Smooth muscle cell (in vitro differentiated cells): ENCODE results near the gene PIK3IP1. TPM values are rescaled to one million over a fixed set of nuclear protein-coding genes. Genes with fewer than 3 reads are reported as not detected.

Source experiments
- DNase-seq: peaks from one replicate; lab custom pipeline; 2025; ENCODE audit not compliant: unreplicated experiment; lab: John Stamatoyannopoulos, UW
- H2AFZ ChIP-seq: fragments of 200-600 bp; sonication (generic); 2 replicates; pipeline ENCODE4 v1.6.0; 2016; ENCODE audit warnings: antibody characterized with exemption, low read depth, mild to moderate bottlenecking
- H3F3A ChIP-seq: fragments of 200-600 bp; sonication (generic); 2 replicates; pipeline ENCODE4 v1.6.0; 2017; ENCODE audit warnings: antibody characterized with exemption, low read depth
- H3K27ac ChIP-seq: fragments of 200-600 bp; sonication (generic); 2 replicates; pipeline ENCODE4 v1.5.1; 2016; ENCODE audit warnings: low read depth, mild to moderate bottlenecking
- H3K27me3 ChIP-seq: fragments of 200-600 bp; sonication (generic); 2 replicates; pipeline ENCODE4 v1.6.1; 2016; ENCODE audit warnings: low read depth, mild to moderate bottlenecking
- H3K36me3 ChIP-seq: fragments of 200-600 bp; sonication (generic); 2 replicates; pipeline ENCODE4 v1.5.1; 2016; ENCODE audit warnings: low read depth
- H3K4me1 ChIP-seq: fragments of 200-600 bp; sonication (generic); 2 replicates; pipeline ENCODE4 v1.5.1; 2016; ENCODE audit warnings: low read depth
- H3K4me2 ChIP-seq: fragments of 200-600 bp; sonication (generic); 2 replicates; pipeline ENCODE4 v1.6.0; 2016; ENCODE audit warnings: mild to moderate bottlenecking
- H3K4me3 ChIP-seq: fragments of 200-600 bp; sonication (generic); 2 replicates; pipeline ENCODE4 v1.5.1; 2016; ENCODE audit warnings: mild to moderate bottlenecking
- H3K79me2 ChIP-seq: fragments of 200-600 bp; sonication (generic); 2 replicates; pipeline ENCODE4 v1.6.0; 2016; ENCODE audit warnings: low read depth, mild to moderate bottlenecking
- H3K9ac ChIP-seq: fragments of 200-600 bp; sonication (generic); 2 replicates; pipeline ENCODE4 v1.6.0; 2016; ENCODE audit warnings: low read depth
- H3K9me3 ChIP-seq: fragments of 200-600 bp; sonication (generic); replicated peaks from 2 replicates; pipeline ENCODE4 v1.5.1; 2016; ENCODE audit warnings: low read depth
- H4K20me1 ChIP-seq: fragments of 200-600 bp; sonication (generic); 2 replicates; pipeline ENCODE4 v1.6.0; 2016; ENCODE audit warnings: low read depth
- WGBS: methylation state at CpG from one replicate; pipeline ENCODE4 v1.1.7; 2016; ENCODE audit warnings: low lambda C conversion rate; 5-methylcytosine and 5-hydroxymethylcytosine counted together
- polyA plus RNA-seq: library from polyadenylated mRNA; unstranded; fragments of >200 nt; fragmentation: Nextera tagmentation; extraction: Ambion mirVana; gene quantifications from 2 replicates; pipeline ENCODE4 v1.2.1, GENCODE V29; 2016
- total RNA-seq: library from RNA; depleted of rRNA; stranded (reverse); fragments of >200 nt; gene quantifications from 2 replicates; pipeline ENCODE4 v1.2.3, GENCODE V29; 2014
- TF ChIP-seq, protein P1 (sequence below): fragments of 200-600 bp; sonication (generic); IDR thresholded peaks from 2 replicates; pipeline ENCODE4 v1.5.1; 2017; ENCODE audit warnings: borderline replicate concordance, mild to moderate bottlenecking, antibody characterized with exemption; ENCODE audit not compliant: insufficient read depth, poor library complexity, severe bottlenecking

Gene PIK3IP1
- total and polyA plus RNA-seq, 2 experiments from 2014 or later: 16.9 to 20.2 TPM

DNA sequence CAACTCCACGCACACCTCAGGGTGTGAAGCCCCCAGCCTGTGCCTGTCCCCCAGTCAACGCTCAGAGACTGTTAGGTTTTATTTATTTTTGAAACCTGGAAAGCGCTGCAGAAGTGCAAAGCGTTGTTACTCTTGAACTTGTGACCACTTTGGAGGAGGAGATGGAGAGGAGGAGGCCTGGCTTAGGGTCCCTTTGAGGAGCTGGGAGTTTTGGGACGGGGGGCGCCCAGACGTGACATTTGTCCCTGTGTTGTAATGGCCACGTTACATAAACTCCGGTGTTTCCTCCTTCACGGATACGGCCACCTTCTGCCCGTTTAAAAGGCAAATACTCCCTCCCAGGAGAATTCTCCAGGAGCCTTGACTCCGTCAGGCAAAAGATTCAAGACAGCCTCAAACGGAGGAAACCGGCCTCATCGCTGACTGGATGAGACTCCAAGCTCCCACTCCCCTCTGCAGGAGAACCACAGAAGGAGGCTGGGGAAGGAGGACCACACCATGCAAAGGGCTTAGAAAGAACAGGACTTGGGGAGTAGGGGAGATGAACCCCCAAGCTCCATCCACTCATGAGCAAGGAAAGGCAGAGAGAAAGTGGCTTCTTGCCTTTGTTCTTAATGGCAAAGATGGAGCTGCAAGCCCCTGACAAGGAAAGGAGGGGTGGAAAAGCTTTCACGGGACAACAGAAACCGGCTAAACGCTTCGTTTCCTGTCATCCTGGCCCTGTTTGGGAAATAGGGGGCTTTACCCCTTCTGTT, 630 bp downstream of the PIK3IP1 start:
- Histone ChIP-seq H3K4me3 (peak overlapping the region; percentile 55), H3K27me3 (no peaks in the 10 kb centered on the region), H3K4me2 (peak overlapping the region; percentile 88), H3F3A (no peaks in the 10 kb centered on the region), H2AFZ (peak overlapping the region; percentile 55), H3K9me3 (no peaks in the 10 kb centered on the region), H3K27ac (peak overlapping the region; percentile 79), H4K20me1 (no peaks in the 10 kb centered on the region), H3K9ac (peak overlapping the region; percentile 80), H3K36me3 (no peaks in the 10 kb centered on the region), H3K4me1 (peaks cover 3% of the 10 kb centered on the region), H3K79me2 (no peaks in the 10 kb centered on the region)
- WGBS: 11% methylated on average over 20 of the region's 20 CpGs
- TF ChIP-seq, protein P1, sequence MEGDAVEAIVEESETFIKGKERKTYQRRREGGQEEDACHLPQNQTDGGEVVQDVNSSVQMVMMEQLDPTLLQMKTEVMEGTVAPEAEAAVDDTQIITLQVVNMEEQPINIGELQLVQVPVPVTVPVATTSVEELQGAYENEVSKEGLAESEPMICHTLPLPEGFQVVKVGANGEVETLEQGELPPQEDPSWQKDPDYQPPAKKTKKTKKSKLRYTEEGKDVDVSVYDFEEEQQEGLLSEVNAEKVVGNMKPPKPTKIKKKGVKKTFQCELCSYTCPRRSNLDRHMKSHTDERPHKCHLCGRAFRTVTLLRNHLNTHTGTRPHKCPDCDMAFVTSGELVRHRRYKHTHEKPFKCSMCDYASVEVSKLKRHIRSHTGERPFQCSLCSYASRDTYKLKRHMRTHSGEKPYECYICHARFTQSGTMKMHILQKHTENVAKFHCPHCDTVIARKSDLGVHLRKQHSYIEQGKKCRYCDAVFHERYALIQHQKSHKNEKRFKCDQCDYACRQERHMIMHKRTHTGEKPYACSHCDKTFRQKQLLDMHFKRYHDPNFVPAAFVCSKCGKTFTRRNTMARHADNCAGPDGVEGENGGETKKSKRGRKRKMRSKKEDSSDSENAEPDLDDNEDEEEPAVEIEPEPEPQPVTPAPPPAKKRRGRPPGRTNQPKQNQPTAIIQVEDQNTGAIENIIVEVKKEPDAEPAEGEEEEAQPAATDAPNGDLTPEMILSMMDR: no peak
- DNase-seq: no peak

DNA sequence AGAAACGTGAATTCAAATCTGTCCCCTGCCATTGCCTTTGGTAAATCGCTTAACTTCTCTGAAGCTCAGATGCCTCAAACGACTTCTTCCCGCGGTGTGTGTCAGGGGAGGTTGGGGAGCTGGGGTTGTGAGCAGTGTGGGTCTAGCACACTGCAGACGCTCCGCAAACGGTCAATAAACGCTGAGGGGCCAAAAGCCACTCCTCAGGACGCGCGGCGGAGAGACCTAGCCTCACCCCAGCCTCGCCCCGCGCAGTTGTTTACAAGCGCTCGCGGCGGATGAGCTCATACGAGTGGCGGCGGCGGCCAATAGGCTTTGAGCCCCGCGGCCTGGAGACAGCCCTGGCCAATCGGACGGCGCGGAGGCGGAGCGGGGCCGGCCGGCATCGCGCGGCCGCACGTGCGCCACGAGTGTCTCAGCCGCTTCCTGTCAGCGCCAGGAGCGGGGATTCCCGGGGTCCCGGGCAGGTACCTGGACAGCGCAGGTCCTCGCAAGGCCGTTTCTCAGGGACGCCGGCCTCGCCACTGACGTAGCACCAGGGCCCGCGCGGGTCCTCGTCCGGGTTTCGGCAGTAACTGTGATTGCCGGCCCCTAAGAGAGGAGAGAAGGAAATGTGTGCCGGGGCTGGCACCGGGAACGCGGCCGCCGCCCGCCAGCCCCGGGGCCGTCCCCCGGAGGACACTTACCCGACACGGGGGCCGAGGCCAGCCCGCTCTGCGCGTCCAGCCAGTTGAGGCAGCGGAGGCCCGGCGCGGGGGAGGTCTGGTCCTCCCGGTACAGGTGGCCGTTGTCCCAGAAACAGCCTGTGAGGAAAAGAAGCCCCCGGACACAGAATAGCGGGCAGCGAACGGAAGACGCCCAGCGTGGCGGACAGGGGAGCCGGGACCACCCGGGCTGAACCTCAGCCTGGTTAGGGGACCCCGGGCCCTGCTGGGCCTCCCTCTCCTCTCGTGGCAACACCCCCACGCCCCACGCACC, 1.5 kb downstream of the PIK3IP1 start:
- H2AFZ ChIP-seq: peak overlapping the region; percentile 75
- peak overlapping the region; percentile 79 for H3K27ac ChIP-seq
- peak overlapping the region; percentile 88 for H3K4me2 ChIP-seq
- no peaks in the 10 kb centered on the region for H3F3A ChIP-seq
- peaks cover 3% of the 10 kb centered on the region for H3K4me1 ChIP-seq
- no peaks in the 10 kb centered on the region for H3K9me3 ChIP-seq
- H3K9ac ChIP-seq: peak overlapping the region; percentile 80
- peak; percentile 71 for DNase-seq
- TF ChIP-seq, protein P1: no peak
- no peaks in the 10 kb centered on the region for H3K36me3 ChIP-seq
- no peaks in the 10 kb centered on the region for H4K20me1 ChIP-seq
- no peaks in the 10 kb centered on the region for H3K27me3 ChIP-seq
- peak overlapping the region; percentile 55 for H3K4me3 ChIP-seq
- H3K79me2 ChIP-seq: no peaks in the 10 kb centered on the region
- 1% methylated on average over 91 of the region's 95 CpGs for WGBS

DNA sequence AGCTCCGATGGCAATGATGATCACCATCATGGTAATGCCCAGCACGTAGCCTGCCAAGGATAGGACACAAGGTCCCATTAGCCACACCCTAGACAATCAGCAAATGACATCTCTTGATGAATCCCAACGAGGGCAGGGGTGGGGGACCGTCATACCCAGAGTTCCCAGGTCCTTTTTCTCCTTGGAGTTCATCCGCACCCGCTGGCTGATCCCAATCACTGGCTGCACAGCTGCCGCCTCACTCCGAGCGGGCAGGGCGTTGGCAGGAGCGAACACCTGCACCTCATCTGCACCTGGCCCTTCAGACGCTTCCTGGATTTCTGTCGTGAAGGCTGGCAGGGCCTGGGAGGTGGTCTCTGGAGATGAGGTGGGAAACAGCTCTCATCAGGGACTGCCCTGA, 2.9 kb downstream of the PIK3IP1 start:
- WGBS: 89% methylated on average over 13 of the region's 13 CpGs
- Histone ChIP-seq H4K20me1 (no peaks in the 10 kb centered on the region), H3F3A (no peaks in the 10 kb centered on the region), H3K9ac (no peak overlapping the region), H3K27me3 (no peaks in the 10 kb centered on the region), H3K27ac (no peak overlapping the region), H3K4me2 (no peak overlapping the region), H2AFZ (no peak overlapping the region), H3K36me3 (no peaks in the 10 kb centered on the region), H3K9me3 (no peaks in the 10 kb centered on the region), H3K79me2 (no peaks in the 10 kb centered on the region), H3K4me1 (peaks cover 3% of the 10 kb centered on the region), H3K4me3 (no peak overlapping the region)
- TF ChIP-seq, protein P1: no peak
- no peak for DNase-seq
